NB4 (cell line): ENCODE data around the gene DIO1.

Experiments
- DNase-seq: peaks from one replicate; pipeline ENCODE4 v3.0.0; 2010; ENCODE audit warnings: low read depth
- H3K4me3 ChIP-seq: one replicate; pipeline ENCODE4 v1.5.1; 2011; ENCODE audit warnings: mild to moderate bottlenecking, low read depth, low read length, moderate library complexity
- MYC ChIP-seq: IDR thresholded peaks from 2 replicates; pipeline ENCODE4 v1.6.1; 2011; ENCODE audit warnings: low read depth, low read length
- POLR2A ChIP-seq: IDR thresholded peaks from 2 replicates; pipeline ENCODE4 v1.6.1; 2011; ENCODE audit warnings: mild to moderate bottlenecking; ENCODE audit not compliant: insufficient read length; ENCODE audit errors: extremely low read depth
- TF ChIP-seq, protein P1 (sequence below): IDR thresholded peaks from 2 replicates; pipeline ENCODE4 v1.6.1; 2011; ENCODE audit warnings: low read depth, low read length
- TF ChIP-seq, protein P2 (sequence below): IDR thresholded peaks from one replicate; pipeline ENCODE4 v1.5.1; 2012; ENCODE audit warnings: low read depth, low read length

The DIO1 gene

DNA sequence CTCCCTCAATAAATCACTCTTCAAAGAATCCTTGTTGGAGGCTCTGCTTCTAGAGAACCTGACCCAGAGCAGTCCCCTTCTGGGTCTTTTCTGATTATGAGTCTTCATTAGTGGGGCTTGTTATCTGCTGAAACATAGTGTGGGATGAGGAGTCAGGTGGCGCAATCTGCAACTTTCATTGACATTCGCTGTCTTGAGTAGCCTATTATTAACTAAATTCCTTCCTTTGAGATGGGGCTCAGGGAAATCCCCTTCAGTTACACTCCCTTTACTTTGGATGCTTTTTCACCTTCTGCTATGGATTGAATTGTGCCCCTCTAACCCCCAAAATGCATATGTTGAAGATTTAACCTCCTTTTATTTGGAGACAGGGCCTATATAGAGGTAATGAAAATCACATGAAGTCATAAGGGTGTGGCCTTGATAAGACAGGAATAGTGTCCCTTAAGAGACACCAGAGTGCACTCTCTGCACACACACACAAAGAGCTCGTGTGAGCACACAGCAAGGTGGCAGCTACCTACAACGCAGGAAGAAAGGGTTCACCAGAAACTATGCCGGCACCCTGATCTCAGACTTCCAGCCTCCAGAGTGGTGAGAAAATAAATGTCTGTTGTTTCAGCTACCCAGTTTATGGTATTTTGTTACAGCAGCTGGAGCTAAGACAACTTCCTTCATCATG is 19.5 kb downstream of the DIO1 start:
- TF ChIP-seq, protein P1, sequence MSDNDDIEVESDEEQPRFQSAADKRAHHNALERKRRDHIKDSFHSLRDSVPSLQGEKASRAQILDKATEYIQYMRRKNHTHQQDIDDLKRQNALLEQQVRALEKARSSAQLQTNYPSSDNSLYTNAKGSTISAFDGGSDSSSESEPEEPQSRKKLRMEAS: no peak
- TF ChIP-seq POLR2A: no peak
- no peak for TF ChIP-seq MYC
- TF ChIP-seq, protein P2, sequence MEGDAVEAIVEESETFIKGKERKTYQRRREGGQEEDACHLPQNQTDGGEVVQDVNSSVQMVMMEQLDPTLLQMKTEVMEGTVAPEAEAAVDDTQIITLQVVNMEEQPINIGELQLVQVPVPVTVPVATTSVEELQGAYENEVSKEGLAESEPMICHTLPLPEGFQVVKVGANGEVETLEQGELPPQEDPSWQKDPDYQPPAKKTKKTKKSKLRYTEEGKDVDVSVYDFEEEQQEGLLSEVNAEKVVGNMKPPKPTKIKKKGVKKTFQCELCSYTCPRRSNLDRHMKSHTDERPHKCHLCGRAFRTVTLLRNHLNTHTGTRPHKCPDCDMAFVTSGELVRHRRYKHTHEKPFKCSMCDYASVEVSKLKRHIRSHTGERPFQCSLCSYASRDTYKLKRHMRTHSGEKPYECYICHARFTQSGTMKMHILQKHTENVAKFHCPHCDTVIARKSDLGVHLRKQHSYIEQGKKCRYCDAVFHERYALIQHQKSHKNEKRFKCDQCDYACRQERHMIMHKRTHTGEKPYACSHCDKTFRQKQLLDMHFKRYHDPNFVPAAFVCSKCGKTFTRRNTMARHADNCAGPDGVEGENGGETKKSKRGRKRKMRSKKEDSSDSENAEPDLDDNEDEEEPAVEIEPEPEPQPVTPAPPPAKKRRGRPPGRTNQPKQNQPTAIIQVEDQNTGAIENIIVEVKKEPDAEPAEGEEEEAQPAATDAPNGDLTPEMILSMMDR: no peak
- no peak overlapping the region for H3K4me3 ChIP-seq
- DNase-seq: no peak

DNA sequence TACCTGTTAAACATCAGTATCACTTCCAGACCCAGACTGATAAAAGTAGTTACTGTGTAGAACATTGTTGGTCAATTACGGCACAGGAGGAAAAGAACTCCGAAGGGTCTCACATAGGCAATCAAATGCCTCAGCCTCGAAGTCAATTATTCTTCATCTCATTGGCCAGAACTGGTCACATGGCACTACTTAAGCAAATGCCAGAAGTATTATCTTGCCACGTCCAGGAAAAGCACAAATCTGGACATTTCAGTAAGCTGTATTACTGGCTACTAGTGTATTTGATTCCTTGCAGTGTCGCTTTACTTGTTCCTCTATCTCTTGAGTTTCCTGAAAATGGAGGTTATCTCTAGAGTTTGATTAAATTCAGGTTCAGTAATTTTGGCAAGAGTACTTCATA is 24.4 kb downstream of the DIO1 start:
- DNase-seq: no peak
- no peak overlapping the region for H3K4me3 ChIP-seq
- TF ChIP-seq, protein P1: no peak
- TF ChIP-seq POLR2A (no peak), MYC (no peak)
- TF ChIP-seq, protein P2: no peak

DNA sequence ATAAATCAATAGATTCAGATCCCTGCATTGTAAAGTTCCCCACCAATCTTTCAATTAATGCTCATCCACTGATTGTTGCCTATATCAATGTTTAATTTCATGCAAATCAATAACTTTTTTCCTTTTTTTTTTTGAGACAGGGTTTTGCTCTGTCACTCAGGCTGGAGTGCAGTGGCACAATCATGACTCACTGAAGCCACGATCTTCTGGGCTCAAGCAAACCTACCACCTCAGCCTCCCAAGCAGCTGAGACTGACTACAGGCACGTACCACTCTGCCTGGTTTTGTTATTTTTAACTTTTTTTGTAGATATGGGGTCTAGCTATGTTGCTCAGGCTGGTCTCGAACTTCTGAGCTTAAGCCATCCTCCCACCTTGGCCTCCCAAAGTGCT is 25.7 kb downstream of the DIO1 start:
- peak; percentile 45 for DNase-seq
- TF ChIP-seq POLR2A: no peak
- TF ChIP-seq, protein P1: no peak
- TF ChIP-seq MYC: no peak
- TF ChIP-seq, protein P2: no peak
- H3K4me3 ChIP-seq: no peak overlapping the region

DNA sequence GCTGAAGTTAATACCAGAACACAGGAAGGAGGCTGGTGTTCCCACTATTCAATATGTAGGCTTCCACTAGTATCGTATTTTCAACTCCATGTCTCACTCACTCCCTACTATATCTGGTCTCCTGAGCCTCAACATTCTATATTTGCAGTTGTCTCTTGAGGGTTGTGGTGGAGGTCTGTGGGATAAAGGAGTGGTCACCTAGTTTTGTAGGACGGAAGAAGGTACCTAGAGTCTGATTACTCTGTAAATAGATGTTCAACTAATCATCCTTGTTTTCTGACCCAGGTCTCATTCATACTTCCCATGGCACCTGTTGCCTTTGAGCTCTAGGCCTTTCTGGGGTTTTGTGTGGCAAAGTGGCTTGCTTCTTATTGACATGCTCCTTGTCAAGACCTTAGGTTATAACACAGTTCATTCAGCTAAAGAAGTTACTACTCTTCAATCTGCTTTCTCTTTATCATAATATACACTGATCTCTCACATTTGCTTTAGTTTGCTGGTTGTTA is 33.4 kb downstream of the DIO1 start:
- DNase-seq: no peak
- TF ChIP-seq, protein P2: no peak
- TF ChIP-seq MYC: no peak
- TF ChIP-seq POLR2A: no peak
- TF ChIP-seq, protein P1: no peak
- H3K4me3 ChIP-seq: no peak overlapping the region

DNA sequence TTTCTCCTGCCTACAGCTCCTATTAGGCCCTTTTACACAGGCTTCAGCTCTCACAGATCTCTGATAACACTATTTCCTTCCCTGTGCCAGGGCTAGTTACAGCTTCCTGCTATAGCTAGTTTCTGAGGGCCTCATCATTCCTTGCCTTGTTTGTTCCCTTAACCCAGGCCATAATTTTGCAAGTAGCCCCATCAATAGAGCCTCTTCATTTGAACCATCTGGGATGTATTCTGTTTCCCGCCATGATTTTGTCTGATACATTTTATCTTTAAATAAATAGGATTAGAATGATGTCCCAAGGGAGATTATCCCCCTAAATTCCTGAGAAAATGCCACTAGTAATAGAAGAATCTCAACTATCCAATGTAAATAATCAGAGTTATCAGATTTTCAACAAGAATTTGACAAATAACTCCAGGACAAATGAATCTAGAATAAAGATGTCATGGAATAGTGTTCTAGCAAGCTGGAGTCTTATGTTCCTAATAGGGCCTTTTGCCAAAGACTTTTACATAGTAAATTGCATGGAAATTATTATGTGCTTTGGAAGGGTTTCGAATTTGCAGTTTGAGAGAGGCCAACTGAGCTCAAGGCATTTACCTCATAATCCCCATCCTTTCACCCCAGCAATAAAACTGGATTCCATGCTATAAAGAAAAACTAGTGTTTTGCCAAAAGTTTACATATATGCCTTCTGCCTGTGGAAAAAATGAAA is 35.4 kb downstream of the DIO1 start:
- no peak overlapping the region for H3K4me3 ChIP-seq
- TF ChIP-seq, protein P1: no peak
- TF ChIP-seq POLR2A (no peak), MYC (no peak)
- TF ChIP-seq, protein P2: no peak
- no peak for DNase-seq
